Glomerular visceral epithelial cell (primary cell): ENCODE data around the gene PRL.
A peak's percentile ranks its signal among the peaks of the same experiment; 100 is the strongest.

Experiments
- DNase-seq: peaks from one replicate; pipeline ENCODE4 v3.0.0-alpha.2; 2016; ENCODE audit errors: extremely low spot score

Gene PRL

DNA sequence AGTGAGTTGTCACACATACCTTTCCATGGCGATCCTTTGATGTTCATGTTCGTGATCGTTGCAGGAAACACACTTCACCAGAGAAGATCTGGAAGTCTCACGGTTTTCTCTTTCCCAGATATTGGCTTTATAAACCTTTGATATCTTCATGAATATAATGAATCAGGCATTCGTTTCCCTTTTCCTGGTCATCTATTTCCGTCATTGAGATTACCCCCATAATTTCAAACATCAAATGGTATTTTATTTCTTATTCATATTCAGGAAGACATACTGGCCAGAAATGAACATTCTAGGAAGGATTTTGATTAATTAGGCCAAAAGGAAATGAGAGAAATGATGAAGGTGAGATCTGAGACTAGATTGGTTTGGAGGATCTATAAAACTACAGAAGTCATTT lies at the start of gene PRL:
TSS of gene PRL (minus strand) at position 101 of the 400 bp plus-strand sequence. CDS start at position 47, 54 bp downstream.
- DNase-seq = no peak

DNA sequence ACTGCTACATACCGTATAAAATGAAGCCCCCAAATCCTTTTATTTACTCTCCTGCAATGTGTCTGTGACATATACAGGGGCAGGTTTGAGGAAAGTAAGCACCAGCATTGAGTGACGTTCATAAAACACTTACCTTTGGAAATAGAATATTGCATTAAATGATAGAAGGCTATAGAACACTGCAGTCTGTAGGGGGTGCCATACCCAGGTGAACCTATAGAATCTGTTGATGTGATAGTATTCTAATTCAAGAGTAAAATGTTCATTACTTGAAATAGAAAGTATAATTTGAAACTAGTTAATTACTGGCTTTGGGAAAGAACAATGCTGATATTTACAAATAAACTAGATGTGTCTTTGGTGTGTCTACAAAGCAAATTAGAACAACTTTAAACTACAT lies 47.0 kb upstream of the PRL start:
- no peak for DNase-seq

DNA sequence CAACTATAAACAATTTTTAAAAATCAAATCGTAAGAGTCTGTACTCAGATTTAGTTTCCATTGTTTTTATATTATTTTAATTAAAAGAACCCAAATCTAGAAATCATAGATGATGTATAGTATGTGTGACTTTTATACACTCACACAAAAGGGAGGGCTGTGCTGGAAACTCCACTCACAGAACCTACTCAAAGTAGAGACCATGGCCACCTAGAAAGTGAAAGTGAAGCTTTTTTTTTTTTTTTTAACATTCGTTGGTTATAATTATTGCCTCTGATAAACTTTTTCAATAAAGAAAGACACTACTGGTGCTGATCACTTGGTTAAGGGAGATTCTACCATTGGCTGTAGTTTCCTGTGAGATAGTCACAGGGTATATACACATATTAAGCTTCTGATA lies 37.9 kb upstream of the PRL start:
- no peak for DNase-seq

GRCh38 chr6:22333802-22334201 lies 37.0 kb upstream of the PRL start:
- DNase-seq = no peak

DNA sequence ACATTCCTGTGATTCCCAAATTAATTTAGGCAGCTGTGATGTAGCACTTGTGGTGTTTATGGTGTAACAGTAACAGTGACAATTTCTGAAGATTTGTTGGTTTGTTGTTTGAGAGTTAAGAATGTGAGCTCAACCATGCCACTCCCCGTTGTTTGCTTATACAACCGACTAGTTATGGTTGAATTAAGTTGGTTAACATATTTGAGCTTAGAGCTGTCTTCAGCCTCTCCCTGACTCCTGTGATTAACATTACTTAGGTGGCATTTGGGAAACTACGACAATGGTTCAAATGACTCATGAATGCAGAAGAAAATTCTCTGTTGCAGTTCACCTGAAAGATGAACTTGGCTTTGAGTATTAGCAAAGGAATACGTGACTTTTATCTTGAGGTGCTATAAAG lies 35.9 kb upstream of the PRL start:
- no peak for DNase-seq

GRCh38 chr6:22332216-22332615 lies 35.4 kb upstream of the PRL start:
- DNase-seq = no peak

GRCh38 chr6:22330941-22331340 lies 34.1 kb upstream of the PRL start:
- DNase-seq = no peak

DNA sequence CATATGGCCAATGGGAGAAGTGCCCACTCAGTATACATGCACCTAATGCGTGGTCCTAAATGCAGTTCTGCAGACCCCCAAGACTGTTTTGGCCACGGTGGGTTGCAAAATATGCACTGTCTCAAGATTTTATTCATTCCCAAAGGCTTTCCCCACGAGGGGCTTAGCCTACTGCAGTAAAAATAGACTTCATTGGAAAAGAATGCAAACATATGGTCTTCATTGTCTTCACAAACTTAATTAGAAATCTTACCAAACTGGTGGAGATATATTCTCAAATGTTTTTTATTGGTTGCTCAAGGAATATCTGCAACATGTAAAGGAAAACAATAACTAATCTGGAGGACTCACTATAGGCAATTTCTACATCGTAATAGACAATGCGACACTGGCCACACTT lies 31.6 kb upstream of the PRL start:
- DNase-seq = no peak

- no peak for DNase-seq
Observed at GRCh38 chr6:22327881-22328280, 31.0 kb upstream of the PRL start.

- DNase-seq = no peak
Observed at GRCh38 chr6:22326500-22326899, 29.7 kb upstream of the PRL start.

DNA sequence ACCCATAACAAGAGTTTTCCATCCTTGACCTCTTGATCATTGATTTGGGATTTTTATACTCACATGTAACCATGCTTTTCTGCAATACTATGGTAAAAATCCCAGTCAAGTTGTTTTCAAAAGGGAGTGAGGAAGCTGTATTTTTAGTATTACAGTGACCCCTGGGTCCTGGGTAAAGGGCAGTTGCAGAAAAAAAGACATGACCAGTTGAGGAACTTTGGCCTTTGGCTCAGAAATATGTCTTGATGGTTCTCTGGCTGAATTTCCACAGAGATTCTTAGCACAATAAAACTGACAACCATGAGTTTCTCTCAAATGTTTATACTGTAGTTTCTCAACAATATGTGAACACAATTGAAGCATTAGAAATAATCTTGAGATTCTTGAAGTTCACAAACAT lies 28.6 kb upstream of the PRL start:
- DNase-seq = no peak

DNA sequence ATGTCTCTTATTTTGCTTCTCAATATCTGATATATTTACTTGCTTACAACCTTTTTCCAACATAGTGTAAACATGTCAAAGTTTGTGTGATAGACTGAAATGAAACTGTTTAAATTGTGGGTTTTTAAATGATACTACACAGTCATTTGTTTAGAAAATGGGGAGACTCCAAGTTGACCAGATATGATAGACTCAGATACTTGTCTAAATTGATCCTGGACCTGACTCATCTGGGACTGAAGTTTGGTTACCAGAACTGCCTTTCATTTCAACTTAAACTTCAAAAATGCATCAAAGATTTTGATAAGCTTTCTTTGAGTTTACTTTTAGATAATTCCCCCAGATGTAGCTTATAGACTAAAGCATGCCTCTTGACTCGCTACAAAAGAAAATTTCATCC lies 27.0 kb upstream of the PRL start:
- DNase-seq = no peak

DNA sequence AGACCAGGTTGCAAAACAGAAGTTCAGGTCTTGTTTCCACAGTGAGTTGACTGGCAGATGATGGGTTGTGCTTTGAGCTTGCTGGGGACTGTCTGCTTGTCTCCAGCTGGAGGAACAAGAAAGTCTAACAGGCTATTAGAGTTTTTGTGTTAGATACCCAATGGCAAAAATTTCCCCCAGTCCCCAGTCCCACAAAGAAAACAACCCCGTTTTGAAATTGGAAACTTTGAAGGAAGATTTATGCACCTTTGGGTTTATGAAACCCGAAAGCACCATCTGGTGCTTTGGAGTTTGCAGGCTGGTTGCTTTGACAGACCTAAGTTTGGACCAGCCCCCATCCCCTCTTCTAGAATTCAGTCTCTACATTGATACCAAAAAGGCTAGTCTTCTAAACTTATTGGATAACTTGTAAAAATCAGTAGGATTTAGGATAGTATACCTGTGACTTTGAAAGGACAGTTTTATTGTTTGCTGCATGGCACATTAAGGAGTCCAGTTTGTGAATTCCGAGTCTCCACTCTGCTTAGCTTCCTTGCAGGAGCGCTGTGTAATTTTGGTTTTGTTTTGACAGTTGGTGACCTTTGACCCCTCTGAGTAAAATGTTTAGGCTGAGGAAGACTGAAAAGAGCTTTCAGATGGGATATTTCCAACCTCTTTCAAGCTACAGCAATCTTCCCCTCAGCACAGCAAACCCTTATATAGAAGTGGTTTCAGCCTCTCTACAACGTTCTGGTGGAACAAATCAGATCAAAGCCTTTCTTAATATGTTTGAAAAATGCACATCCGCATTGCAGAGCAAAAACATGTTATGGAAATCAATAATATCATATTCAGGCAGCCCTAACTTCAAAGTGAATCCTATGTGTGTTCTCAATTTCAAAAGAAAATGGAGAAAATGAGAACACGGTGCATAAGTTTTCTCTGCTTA lies 25.5 kb upstream of the PRL start:
- no peak for DNase-seq

DNA sequence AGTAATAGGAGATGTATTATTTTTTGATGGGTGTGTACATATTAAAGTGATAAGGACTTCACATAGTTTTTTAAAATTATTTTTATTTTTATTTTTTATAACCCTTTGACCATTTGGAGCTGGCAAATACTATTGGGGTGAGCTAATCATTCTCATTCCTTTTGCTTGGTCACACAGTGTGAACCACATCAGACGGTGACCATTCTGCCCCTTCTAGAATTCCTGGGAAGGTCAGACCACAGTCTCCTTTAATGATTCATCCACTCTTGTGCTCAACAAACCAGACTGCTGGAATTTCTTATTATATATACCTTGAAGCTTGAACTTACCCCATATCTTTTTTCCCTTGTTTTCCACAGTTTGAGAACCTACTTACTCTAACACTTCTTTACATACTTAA lies 23.9 kb upstream of the PRL start:
- DNase-seq = peak; percentile 92

- no peak for DNase-seq
Observed at GRCh38 chr6:22318404-22318803, 21.6 kb upstream of the PRL start.

DNA sequence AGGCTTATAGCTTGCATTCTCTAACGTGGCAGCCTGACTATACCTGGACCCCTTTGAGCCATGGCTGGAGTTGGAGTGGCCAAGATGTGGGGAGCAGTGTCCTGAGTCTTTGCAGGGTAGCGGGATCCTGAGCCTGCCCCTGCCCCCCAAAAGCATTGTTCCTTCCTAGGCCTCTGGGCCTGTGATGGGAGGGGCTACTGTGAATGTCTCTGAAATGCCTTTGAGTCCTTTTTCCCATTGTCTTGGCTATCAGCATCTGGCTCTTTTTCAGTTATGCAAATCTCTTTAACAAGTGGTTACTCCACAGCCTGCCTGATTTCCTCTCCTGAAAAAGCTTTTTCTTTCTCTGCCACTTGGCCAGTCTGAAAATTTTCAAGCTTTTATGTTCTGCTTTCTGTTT lies 17.0 kb upstream of the PRL start:
- no peak for DNase-seq

DNA sequence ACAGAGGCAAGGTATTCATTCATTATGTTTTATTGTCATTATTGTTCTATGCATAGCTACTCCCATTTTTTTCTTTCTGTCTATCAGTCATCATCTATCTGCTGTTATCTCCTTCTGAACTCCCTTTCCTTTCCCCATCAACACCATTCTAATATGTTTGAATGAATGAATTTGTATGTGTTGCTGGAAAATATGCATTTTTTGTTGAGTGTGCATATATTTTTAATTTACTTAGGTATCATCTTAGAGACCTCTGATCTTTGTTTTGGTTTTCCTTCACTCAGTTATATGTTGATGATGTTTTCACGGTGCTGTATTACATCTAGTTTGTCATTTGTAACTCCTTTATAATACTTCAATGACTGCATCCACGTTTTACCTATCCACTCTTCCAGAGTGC lies 12.1 kb upstream of the PRL start:
- DNase-seq = no peak

DNA sequence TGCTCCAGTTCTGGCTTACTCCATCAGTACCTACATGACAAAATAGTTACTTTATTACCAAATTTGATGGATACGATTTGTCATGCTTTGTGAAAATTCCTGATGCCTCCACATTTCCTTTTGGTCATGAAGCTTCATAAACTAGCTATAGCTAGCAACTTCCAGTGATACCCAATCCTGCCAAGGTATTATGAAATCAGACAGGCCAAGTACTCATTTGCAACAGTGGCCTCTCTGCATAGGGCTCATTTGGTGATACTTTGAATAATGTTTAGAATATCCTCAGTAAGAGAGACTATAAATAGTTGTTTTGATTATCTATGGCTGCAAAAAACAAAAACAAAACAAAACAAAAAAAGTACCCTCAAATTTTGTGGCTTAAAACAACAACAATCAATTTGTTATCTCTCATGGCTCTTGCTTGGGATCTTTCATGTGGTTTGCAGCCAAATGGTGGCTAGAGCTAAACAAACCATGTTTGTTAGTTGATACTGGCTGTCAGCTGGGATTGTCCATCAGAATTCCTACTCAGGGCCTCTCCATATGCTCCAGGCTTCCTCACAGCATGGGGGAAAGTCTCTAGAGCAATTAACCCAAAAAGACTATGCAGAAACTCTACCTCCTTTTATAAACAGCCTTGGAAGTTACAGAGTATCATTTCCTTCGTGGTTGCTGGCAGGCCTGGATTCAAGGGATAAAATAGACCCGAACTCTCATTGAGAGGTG lies 10.1 kb upstream of the PRL start:
- DNase-seq = no peak

- DNase-seq = no peak
Observed at GRCh38 chr6:22302838-22303237, 6.0 kb upstream of the PRL start.

GRCh38 chr6:22300273-22300998 lies 3.6 kb upstream of the PRL start:
- DNase-seq = no peak

- no peak for DNase-seq
Observed at GRCh38 chr6:22298475-22298890, 1.6 kb upstream of the PRL start.

DNA sequence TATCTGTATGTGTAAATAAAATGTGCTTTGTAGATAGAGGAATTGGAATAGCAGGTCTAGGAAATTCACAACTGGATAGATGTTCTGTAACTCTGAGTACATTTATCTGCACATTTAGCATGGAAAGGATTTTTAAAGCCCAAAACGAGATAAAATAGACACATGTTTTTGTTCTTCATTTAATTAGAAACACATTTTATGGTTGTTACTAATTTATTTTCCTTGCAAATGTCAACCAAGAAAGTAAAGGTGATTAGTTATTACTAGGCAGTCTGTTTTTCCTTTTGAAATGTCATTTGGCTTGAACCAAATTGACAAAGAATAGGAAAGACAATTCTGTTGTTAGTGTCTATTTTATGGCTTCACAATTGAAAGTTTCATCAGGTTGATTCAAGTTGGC lies 769 bp downstream of the PRL start:
- no peak for DNase-seq

- DNase-seq = no peak
Observed at GRCh38 chr6:22295145-22295544, 1.7 kb downstream of the PRL start.
